GM10248 (cell line): ENCODE measurements around the gene WIPF3.

Experiments used
- CTCF ChIA-PET: fragments of 300-600 bp; sonication (Branson Sonifier 250); formaldehyde crosslinking; extraction: SDS; loops from one replicate; lab custom pipeline; 2021; ENCODE audit warnings: antibody characterized with exemption; lab: Yijun Ruan, JAX
- POLR2A ChIA-PET: fragments of 350-650 bp; sonication (Branson Sonifier 250); formaldehyde crosslinking; extraction: SDS; loops from one replicate; lab custom pipeline; 2020; ENCODE audit warnings: antibody characterized with exemption; lab: Yijun Ruan, JAX
- DNase-seq: peaks from one replicate; pipeline ENCODE4 v3.0.0; 2012; ENCODE audit errors: extremely low spot score
- TF ChIP-seq, protein P1 (sequence below): IDR thresholded peaks from 2 replicates; pipeline ENCODE4 v1.5.1; 2012; ENCODE audit warnings: mild to moderate bottlenecking, low read depth; ENCODE audit errors: extremely low read depth, missing control alignments, control extremely low read depth

The WIPF3 gene

GRCh38 chr7:29833929-29834328, 27.6 kb downstream of the WIPF3 start:
- CTCF ChIA-PET: no interaction called here
- DNase-seq: no peak
- TF ChIP-seq, protein P1, sequence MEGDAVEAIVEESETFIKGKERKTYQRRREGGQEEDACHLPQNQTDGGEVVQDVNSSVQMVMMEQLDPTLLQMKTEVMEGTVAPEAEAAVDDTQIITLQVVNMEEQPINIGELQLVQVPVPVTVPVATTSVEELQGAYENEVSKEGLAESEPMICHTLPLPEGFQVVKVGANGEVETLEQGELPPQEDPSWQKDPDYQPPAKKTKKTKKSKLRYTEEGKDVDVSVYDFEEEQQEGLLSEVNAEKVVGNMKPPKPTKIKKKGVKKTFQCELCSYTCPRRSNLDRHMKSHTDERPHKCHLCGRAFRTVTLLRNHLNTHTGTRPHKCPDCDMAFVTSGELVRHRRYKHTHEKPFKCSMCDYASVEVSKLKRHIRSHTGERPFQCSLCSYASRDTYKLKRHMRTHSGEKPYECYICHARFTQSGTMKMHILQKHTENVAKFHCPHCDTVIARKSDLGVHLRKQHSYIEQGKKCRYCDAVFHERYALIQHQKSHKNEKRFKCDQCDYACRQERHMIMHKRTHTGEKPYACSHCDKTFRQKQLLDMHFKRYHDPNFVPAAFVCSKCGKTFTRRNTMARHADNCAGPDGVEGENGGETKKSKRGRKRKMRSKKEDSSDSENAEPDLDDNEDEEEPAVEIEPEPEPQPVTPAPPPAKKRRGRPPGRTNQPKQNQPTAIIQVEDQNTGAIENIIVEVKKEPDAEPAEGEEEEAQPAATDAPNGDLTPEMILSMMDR: no peak
- POLR2A ChIA-PET: no interaction called here

GRCh38 chr7:29835718-29836117, 29.4 kb downstream of the WIPF3 start:
- ChIA-PET CTCF (no interaction called here), POLR2A (no interaction called here)
- no peak for DNase-seq
- TF ChIP-seq, protein P1: no peak

DNA sequence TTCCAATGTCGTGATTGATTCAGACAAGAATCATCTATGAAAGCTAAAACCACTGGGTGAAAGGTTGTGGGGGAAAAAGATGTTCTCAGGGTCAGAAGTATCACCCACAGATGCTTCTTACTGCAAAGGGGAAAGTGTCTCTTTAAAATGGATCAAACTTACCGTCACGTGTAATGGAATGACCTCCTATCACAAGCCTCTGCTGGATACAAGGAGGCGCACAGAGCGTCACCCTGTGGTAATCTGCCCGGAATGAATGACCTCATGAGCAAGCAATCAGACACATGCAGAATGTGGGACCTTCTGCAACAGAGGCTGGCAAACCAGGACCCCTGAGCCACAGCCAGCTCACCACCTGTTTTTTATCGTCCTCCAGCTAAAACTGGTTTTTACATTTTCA, 33.0 kb downstream of the WIPF3 start:
- CTCF ChIA-PET: no interaction called here
- no peak for DNase-seq
- POLR2A ChIA-PET: no interaction called here
- TF ChIP-seq, protein P1: no peak

DNA sequence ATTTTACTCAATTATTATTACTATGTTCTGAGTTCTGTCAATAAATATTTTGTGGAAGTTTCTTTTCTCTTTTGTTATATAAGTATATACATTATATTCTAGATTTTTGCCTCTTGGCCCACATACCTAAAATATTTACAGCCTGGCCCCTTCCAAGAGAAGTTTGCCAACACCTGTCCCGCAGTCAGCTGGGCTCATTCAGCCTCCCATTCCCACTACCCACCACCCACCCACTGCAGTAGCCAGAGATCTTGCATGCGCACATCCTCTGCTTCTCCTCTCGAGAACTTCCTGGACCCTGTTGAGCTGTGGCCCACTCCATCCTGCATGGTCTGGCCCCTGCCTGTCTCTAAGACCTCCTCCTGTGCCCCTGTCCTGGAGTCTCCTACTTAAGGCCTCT, 33.6 kb downstream of the WIPF3 start:
- TF ChIP-seq, protein P1: no peak
- CTCF ChIA-PET: no interaction called here

DNA sequence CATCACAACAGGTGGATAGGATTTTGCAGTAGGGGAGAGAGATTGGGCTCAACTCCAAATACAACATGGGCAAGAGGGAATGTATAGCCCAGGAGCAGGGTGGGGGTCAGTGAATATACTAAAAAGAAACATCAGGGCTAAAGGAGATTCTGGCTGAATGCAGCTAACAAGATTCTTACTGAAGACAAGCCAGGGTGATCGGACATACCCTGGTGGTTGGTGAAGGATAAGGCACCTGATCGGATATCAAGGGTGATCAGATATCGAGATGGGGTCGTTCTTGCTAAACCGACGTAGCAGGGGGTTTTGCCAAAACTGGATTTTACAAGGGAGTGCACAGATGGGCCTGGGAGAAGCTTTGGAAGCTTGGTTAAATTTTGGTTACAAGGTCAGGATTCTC, 34.4 kb downstream of the WIPF3 start:
- DNase-seq: no peak
- TF ChIP-seq, protein P1: no peak
- POLR2A ChIA-PET: no interaction called here
- CTCF ChIA-PET: no interaction called here

More for the DNA sequence above, 33.6 kb downstream of the WIPF3 start:
- DNase-seq: no peak
- POLR2A ChIA-PET: no interaction called here

- CTCF ChIA-PET: no interaction called here
- TF ChIP-seq, protein P1: no peak
- POLR2A ChIA-PET: no interaction called here
- no peak for DNase-seq
These were observed 35.8 kb downstream of the WIPF3 start for GRCh38 chr7:29841926-29842701.
